HPDE6-E6E7 (cell line): ENCODE results near the gene SH3BP5.
"Not testable (repeated sequence)": the region's sequence is repeated elsewhere in the genome, so short reads cannot be mapped to it uniquely, and the experiment has no call there.

Source experiments
- DNase-seq: peaks from one replicate; pipeline ENCODE4 v3.0.0; 2011; ENCODE audit warnings: missing footprints; ENCODE audit errors: extremely low spot score

SH3BP5 gene

GRCh38 chr3:15332405-15333098 is at the start of gene SH3BP5:
Gene SH3BP5 (minus strand): TSS chr3:15332586. CDS start chr3:15332408, 178 bp downstream.
- DNase-seq: peak; percentile 34

DNA sequence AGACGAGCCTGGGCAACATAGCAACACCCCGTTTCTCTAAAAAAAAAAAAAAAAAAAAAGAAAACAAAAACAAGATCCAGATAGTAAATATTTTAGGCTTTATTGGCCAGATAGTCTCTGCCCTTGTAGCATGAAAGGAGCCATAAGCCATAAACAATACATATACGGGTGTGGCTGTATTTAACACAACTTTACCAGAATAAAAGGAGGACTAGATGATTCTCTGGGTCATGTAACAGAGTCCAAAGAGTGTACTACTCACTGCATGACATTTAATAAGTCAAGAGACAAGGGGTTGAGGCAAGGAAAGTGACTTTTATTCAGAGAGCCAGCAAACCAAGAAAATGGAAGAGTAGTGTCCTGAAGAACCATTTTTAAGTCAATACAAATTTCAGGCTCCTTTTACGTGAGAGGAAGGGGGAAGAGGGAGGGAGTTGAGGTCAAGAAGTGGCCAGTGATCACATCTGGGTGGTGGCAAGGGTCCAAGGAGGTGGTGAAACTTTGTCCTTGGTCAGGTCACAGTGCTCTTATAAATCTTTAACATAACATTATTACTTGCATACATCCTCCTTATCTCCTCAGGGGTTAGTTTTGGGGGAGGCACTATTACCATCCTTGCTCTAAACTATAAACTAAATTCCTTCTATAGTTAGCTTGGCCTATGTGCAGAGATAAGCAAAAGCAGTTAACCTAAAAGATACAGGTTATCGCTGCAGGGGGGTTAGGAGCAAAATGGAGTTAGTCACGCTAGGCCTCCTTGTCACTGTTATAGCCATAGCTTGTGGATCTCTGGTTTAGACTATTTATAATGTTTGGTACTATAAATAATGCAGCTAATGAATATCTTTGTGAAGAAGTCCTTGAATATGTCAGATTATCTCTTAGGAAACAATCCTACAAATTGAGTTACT is 48.8 kb upstream of the SH3BP5 start:
- DNase-seq: no peak

DNA sequence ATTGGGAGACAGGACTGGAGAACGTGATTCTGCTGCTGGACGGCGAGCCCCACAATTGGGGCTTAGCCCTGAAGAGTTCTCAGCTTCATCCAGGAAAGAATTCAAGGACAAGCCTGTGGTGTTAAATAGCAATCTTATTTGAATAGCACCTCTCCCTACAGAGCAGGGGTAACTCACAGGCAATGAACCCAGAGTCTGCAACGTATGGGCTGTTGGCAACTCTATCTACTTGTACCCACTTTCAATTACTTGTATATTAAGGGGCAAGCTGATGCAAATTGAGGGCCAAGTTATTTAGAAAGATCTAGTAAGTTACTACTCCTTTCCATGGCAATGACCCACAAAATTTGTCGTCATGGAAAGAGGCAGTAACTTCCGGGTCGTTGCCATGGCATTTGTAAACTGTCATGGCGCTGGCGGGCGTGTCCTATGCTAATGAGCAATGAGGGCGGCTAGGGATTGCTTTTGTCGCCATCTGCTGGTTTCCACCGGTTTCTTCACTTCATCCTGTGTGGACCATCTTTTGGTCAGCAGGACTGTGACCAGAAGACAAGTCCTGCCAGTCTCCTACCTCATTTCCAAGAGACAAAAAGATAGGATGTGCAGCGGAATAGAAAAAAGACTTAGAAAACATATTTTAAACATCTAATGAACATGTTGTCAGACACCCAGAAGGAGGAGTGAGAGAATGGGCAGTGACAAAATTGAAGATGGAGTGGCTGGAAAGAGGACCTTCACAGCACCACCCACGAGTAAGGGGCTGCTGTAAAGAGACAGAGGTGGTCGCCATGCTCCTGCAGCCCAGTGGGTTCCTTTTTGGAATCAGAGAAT is 45.8 kb upstream of the SH3BP5 start:
- peak; percentile 3 for DNase-seq

- DNase-seq: no peak
Observed at GRCh38 chr3:15375461-15376000, 43.1 kb upstream of the SH3BP5 start.

DNA sequence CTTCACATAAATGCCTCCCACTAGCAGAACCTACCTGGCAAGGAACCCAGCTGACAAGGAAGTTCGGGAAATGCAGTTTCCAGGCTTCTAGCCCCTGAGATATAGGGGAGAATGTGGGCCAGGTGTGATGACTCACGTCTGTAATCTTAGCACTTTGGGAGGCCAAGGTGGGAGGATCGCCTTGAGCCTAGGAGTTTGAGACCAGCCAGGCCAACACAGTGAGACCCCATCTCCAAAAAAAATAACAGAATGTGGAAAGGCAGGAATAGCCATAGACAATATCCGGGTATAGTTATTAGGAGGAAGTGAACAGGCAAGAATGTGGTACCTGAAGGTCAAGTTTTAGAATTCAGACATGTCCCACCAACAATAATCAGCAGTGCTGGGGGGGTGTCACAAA is 40.5 kb upstream of the SH3BP5 start:
- DNase-seq: no peak

DNA sequence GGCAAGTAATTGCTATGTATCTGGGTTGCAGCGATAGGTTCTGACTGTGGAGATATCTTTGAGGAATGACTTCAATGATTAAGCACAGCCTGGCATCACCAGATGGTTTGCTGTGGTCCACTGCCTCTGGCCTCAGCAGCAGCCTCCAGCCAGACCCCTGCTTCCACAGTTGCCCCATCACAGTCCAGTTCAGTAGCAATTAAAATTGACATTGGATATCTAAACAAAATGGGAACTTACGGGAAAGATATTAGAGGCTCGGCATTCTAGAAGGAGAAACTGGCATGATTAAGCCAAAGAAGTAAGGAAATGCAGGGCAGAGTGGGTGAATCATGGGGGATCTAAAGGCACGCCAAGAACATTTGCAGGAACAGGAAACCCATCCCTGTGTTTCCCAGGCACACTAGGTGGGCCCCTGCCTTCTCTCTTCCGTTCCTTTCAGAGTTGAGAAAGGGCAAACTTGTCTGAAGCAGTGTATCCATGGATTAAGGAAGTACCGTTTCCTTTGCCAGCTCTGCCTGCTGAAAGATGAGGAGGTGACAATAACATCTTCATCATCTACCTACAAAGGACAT is 36.3 kb upstream of the SH3BP5 start:
- DNase-seq: no peak

GRCh38 chr3:15367059-15367458 is 34.7 kb upstream of the SH3BP5 start:
- no peak for DNase-seq

- not testable (repeated sequence) for DNase-seq
Observed at GRCh38 chr3:15364078-15364477, 31.7 kb upstream of the SH3BP5 start.

DNA sequence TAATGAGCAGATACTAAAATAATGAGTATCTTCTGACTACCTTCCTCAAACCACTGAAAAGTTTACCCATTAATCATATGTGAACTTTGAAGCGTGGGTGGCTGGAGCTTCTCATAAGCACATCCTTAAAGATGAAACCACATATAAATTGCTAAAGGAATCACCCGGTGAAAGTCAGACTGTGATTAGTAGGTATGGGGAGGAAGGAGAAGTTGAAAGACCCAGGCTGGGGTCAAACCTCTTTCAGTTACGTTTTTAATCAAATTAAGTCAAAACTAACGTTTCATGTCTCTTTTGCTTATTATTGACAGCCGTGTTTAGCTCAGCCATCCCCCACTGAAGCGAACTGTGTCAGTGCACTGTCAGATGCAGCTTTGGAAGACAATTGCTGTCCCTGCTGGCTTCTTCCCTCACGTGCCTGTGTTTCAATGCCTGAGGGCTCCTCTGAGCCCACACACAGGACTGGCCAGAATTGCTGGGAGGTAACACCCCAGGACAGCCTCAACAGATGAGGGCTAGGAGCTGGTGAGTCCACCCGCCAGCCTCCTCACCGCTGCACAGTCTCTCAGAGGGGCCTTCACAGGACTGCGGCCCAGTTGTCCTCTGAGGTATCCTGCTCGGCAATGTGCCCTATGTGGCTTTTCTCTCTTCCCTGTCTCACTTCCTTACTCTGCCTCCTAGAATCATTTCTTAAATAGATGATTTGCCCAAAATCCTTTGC is 29.3 kb upstream of the SH3BP5 start:
- no peak for DNase-seq

DNA sequence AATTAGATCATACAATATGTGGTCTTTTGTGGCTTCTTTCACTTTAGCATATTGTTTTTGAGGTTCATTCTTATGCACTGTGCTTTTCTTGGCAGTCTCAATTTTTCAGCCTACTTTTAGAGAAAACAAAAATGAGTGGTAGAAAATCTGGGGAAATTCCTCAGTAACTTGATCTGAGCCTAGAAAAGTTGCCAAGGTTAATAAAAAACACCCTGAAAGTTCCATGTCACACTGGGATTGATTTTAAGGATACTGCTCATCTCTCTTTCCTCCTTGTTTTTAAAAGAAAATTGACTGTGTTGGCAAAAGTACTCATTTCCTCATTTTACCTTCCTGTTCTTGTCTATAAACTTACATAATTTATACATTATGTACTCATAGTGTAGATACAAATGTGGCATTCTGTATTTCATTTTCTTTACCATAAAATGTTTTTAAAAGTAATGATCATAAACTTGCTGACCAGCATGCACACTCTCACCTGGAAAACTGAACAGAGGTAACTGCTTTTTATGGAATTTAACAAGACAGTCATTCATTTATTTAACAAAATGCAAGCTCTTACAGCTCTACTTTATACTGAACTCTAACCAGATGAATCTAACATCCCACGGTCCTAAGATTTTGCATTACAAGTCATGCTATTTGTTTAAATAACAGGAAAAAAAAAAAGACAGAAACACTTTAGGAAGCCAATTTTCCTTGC is 28.6 kb upstream of the SH3BP5 start:
- DNase-seq: no peak

DNA sequence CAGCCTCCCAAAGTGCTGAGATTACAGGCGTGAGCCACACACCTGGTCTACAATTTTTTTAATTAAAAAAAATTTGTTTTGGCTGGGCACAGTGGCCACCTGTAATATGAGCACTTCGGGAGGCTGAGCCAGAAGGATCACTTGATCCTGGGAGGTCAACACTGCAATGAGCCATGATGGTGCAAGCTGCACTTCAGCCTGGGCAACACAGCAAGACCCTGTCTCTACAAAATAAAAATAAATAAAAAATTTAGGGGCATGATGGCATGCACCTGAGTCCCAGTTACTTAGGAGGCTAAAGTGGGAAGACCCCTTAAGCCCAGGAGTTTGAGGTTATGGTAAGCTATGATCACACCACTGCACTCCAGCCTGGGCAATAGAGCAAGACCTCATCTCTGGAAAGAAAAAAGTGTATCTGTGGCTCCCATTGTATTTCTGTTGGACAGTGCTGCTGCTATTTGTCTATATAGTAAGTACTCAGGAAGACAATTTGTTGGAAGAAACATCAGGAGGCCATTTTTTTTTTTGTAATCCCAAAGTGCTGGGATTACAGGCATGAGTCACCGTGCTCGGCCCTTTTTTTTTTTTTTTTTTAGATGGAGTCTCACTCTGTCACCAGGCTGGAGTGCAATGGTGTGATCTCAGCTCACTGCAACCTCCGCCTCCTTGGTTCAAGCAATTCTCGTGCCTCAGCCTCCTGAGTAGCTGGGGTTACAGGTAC is 27.5 kb upstream of the SH3BP5 start:
- DNase-seq: no peak

- not testable (repeated sequence) for DNase-seq
Observed at GRCh38 chr3:15356651-15357061, 24.3 kb upstream of the SH3BP5 start.

- DNase-seq: no peak
Observed at GRCh38 chr3:15356176-15356575, 23.8 kb upstream of the SH3BP5 start.

GRCh38 chr3:15355086-15355485 is 22.7 kb upstream of the SH3BP5 start:
- no peak for DNase-seq

- DNase-seq: no peak
Observed at GRCh38 chr3:15354485-15354884, 22.1 kb upstream of the SH3BP5 start.

- no peak for DNase-seq
Observed at GRCh38 chr3:15350141-15350540, 17.8 kb upstream of the SH3BP5 start.

- DNase-seq: not testable (repeated sequence)
Observed at GRCh38 chr3:15349438-15349837, 17.1 kb upstream of the SH3BP5 start.

DNA sequence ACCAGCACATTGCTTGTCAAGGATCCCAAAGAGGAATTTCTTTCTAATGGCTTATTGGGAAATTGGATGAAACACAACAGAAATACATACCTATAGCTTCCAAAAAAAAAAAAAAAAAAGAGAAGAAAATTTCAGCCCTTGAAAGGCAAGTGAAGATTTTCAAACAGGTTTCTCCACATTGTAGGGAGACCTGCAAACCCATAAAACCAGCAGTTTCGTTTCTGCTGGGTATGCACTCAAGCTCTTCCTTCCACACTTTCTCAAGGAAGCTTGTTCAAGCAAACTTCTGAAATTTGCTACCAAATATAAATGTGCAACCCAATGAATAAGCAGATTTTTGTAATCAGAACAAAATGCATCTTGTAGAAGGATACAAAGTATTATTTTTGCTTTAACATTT is 15.9 kb upstream of the SH3BP5 start:
- DNase-seq: no peak

GRCh38 chr3:15347737-15348110 is 15.3 kb upstream of the SH3BP5 start:
- no peak for DNase-seq
